Embryonic facial prominence (tissue), 1 donor: Measurements from ENCODE around the gene FCN2.

Source experiments
- DNase-seq: peaks from one replicate; pipeline ENCODE4 v3.0.0-alpha.2; 2016; ENCODE audit errors: extremely low spot score

Gene FCN2

GRCh38 chr9:134868751-134869553, 11.7 kb upstream of the FCN2 start:
- DNase-seq: no peak

GRCh38 chr9:134869554-134870300, 10.9 kb upstream of the FCN2 start:
- no peak for DNase-seq

- DNase-seq: no peak
Observed at GRCh38 chr9:134870301-134870694, 10.3 kb upstream of the FCN2 start.

GRCh38 chr9:134870746-134871662, 9.6 kb upstream of the FCN2 start:
- DNase-seq: no peak

GRCh38 chr9:134871697-134872340, 8.8 kb upstream of the FCN2 start:
- DNase-seq: no peak

GRCh38 chr9:134872482-134873231, 8.0 kb upstream of the FCN2 start:
- no peak for DNase-seq

GRCh38 chr9:134875371-134875770, 5.2 kb upstream of the FCN2 start:
- no peak for DNase-seq

GRCh38 chr9:134877541-134877940, 3.1 kb upstream of the FCN2 start:
- DNase-seq: no peak

GRCh38 chr9:134879664-134880483, 736 bp upstream of the FCN2 start:
- no peak for DNase-seq

GRCh38 chr9:134881313-134881670, 682 bp downstream of the FCN2 start:
- no peak for DNase-seq

- DNase-seq: no peak
Observed at GRCh38 chr9:134882204-134882785, 1.7 kb downstream of the FCN2 start.

- DNase-seq: no peak
Observed at GRCh38 chr9:134883040-134883782, 2.6 kb downstream of the FCN2 start.

GRCh38 chr9:134884492-134884891, 3.9 kb downstream of the FCN2 start:
- DNase-seq: no peak

- DNase-seq: no peak
Observed at GRCh38 chr9:134885001-134885678, 4.5 kb downstream of the FCN2 start.

- DNase-seq: no peak
Observed at GRCh38 chr9:134885679-134886412, 5.2 kb downstream of the FCN2 start.

GRCh38 chr9:134886413-134886913, 5.9 kb downstream of the FCN2 start:
- no peak for DNase-seq

GRCh38 chr9:134887219-134887618, 6.6 kb downstream of the FCN2 start:
- no peak for DNase-seq
